GM08714 (cell line): Measurements from ENCODE around the gene NPEPPS.

Experiments
- H3K4me3 ChIP-seq: fragments of 200-500 bp; sonication (Bioruptor generic); 2 replicates; pipeline ENCODE4 v1.5.1; 2014; ENCODE audit warnings: mild to moderate bottlenecking, low read length, inconsistent platforms
- ZNF274 ChIP-seq: IDR thresholded peaks from 2 replicates; pipeline ENCODE4 v1.6.1; 2012; ENCODE audit warnings: mild to moderate bottlenecking, low read depth, low read length

Gene NPEPPS

DNA sequence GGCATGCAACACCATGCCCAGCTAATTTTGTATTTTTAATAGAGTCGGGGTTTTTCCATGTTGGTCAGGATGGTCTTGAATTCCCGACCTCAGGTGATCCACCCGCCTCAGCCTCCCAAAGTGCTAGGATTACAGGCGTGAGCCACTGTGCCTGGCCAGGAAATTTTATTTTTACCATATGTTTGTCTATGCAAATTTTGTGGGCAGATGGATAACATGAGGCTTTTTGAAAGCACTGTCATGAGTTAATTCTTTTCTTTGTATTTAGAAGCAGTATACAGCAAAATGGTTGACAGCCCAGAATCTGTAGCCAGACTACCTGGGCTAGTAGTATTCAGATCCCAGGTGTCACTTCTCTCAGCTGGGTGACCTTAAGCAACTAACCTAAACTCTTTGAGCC lies 110.3 kb downstream of the NPEPPS start:
- TF ChIP-seq ZNF274: no peak
- H3K4me3 ChIP-seq: no peak overlapping the region

DNA sequence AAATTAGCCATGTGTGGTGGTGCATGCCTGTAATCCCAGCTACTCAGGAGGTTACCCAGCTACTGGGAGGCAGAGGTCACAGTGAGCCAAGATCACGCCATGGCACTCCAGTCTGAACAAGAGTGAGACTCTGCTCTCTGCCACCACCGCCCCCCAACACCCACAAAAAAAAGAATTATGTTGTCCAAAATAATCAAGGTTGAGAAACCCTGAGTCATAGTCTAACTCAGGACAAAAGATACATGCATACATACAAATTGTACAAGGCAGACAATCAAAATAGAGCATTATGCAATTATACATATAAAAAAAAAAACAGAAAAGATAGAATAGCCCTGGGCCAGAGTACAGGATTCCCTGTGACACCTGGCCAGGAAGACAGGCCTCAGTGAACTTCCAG lies 112.2 kb downstream of the NPEPPS start:
- no peak for TF ChIP-seq ZNF274
- H3K4me3 ChIP-seq: no peak overlapping the region

DNA sequence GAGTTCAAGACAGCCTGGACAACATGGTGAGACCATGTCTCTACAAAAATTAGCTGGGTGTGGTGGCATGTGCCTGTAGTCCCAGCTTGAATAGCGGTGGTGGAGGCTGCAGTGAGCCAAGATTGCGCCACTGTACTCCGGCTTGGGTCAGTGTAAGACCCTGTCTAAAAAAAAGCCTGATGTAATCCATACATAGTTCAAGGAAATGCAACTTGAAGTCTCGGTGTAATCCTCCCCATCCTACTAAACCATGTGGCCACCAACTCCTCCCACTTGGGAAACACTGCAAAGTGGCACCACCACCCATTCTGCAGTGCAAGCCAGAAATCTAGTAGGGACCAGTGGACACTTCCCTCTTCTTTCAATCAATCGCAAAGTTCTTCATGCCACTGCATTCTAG lies 113.4 kb downstream of the NPEPPS start:
- no peak overlapping the region for H3K4me3 ChIP-seq
- no peak for TF ChIP-seq ZNF274

DNA sequence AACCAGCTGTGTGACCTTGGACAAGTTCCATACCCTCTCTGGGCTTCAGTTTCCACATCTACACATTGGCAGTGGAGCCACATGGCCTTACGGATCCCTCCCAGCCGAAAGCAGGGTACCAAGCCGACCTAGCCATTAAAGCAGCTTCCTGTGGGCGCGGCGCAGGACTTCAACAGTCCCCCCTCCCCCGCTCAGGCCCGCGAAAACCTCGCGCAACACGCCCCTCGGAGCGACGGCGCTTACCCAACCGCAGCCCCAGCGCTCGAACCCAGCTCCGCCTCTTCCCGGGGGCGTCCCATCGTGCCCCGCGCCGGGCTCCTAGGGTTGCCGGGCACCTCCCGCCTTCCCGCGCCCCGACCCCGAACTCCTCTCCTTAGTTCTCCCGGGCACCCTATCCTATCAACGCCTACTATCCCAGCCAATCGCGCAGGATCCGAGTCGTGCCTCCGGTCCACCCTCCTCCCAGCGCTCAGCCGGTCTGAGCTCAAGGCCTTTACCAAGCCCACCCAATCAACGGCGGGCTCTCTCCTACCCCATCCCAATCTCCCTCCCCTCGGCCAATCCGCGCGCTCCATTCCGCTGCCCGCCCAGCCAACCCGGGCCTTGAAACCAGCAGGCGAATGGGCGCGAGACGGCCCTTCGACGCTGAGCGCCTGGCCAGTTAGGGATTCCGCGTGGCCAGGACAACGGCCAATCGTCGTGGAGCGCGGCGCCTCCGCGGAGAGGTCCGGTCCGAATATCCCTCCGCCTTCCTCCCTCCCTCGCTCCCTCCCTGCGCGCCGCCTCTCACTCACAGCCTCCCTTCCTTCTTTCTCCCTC lies 118.5 kb downstream of the NPEPPS start, which contains the start of gene KPNB1:
KPNB1 (plus strand) TSS at position 767 of the 819 bp plus-strand sequence. CDS start 326 bp downstream, outside the sequence.
- H3K4me3 ChIP-seq: peak within 1 kb of the TSS; percentile 100
- no peak for TF ChIP-seq ZNF274

DNA sequence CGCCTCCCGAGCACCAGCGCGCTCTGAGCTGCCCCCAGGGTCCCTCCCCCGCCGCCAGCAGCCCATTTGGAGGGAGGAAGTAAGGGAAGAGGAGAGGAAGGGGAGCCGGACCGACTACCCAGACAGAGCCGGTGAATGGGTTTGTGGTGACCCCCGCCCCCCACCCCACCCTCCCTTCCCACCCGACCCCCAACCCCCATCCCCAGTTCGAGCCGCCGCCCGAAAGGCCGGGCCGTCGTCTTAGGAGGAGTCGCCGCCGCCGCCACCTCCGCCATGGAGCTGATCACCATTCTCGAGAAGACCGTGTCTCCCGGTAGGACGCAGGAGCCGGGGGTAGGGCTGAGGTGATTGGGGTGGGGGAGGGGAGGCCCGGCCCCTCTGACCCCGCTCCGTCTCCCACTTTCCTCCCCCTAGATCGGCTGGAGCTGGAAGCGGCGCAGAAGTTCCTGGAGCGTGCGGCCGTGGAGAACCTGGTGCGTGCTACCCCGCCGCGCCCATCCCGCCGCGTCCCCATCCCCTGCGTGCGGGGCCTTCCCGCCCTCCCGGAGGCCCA lies 119.1 kb downstream of the NPEPPS start:
- H3K4me3 ChIP-seq: peak overlapping the region; percentile 88
- no peak for TF ChIP-seq ZNF274

DNA sequence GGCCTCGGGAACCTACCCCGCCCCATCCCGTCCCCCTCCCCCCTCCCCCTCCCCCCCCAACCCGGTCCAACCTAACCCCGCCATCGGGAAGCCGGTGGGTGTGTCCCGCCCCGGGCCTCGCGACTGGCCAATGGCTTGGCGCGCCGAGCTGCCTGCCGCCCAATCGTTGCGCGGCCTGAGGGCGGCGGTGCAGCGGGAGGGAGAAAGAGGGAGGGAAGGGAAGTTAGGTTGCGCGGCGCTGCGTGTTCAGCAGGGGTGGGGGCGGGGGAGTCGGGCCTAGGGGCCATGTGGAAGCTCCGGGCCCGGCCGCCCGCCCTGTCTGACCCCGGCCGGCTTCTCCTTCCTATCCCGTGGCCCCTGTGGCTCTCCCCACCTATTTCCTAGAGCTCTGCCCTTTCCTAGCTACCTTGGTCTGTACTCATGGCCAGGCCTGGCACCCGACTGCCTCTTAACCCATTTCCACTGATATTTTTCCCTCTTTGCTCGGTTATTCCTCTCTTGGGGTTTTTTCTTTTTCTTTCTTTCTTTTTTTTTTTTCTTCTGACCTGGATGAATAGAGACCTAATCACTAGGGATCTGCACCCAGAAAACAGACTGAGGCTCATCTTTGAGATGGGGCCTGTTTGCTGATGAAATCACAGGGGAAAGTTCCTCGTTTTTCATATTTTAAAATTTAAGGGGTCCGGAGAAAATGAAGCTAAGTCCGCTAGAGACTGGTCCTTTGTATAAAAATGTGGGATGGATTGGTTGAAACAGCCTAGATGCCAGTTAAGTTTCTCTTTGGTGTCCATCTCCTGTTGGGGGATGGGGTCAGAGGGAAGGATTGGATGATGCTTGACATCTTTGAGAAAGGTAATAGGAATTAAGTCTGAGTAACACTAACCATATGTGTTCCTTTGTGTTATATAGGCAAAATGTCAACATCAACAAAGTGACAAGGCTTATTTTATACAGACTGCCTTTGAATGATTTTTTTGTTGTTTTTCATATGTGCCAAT lies 119.9 kb downstream of the NPEPPS start:
- H3K4me3 ChIP-seq: peak overlapping the region; percentile 100
- no peak for TF ChIP-seq ZNF274

DNA sequence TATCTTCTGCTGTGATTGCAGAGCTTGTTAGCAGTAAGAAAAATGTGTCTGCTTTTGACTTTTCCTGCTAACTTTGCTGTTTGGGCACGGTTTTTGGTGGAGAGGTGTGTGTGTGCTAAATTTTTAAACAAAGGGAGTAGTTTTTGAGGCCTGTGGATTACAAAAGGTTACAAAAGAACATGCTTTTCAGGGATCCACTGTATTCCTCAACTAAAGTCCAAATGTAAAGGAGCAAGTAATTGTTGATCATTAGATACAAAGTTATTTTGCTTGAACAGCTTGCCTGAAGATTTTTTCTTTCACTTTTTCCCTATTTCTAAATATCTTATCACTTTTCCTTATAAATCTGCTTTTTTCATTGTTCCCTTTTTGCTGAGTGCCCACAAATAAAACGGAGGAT lies 120.8 kb downstream of the NPEPPS start:
- no peak for TF ChIP-seq ZNF274
- peak overlapping the region; percentile 100; the same call in 1 of the 2 replicates for H3K4me3 ChIP-seq

DNA sequence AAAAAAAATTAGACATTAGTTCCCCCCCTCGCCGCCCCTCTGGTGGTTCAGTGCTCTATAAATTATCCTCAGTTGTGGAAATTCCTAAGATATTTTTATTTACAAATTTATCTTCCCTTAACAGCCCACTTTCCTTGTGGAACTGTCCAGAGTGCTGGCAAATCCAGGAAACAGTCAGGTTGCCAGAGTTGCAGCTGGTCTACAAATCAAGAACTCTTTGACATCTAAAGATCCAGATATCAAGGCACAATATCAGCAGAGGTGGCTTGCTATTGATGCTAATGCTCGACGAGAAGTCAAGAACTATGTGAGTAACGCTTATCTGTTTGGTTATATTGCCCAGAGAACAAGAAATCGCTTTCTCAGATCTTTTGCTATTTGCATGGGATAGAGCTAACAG lies 121.7 kb downstream of the NPEPPS start:
- TF ChIP-seq ZNF274: no peak
- H3K4me3 ChIP-seq: no peak overlapping the region

DNA sequence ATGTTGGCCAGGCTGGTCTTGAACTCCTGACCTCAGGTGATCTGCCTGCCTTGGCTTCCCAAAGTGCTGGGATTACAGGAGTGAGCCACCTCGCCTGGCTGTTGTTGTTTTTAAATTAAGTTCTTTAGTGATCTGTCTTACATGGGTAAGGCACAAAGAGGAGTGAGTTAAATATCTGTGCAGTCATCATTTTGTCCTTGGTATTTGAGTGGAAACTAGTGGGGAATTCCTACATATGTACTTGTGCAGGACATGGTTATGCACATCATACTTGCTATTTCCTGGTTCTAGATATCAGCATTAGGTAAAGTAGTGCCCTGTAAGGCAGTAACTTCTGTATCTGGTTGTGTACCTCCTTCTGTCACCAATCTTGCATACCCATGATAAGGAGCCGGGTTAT lies 122.5 kb downstream of the NPEPPS start:
- H3K4me3 ChIP-seq: no peak overlapping the region; the same call in 1 of the 2 replicates
- no peak for TF ChIP-seq ZNF274

DNA sequence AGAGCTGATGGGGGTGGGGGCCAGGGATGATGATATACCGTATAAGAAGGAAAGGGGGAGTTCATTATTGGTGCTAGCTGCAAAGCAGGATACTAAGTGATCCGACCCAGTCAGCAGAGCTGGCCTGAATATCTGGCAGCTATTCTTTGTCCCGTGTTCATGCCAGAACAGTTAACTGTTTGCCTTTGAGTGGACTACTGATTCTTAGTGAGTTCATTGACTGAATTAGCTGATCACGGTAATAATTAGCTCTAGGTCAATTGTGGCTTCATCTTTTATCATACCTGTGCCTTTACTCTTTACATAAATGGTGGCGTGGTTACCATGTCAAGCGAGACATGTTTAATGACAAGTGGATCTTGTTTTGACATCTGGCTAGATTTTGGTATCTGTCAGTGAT lies 124.1 kb downstream of the NPEPPS start:
- H3K4me3 ChIP-seq: no peak overlapping the region
- TF ChIP-seq ZNF274: no peak

DNA sequence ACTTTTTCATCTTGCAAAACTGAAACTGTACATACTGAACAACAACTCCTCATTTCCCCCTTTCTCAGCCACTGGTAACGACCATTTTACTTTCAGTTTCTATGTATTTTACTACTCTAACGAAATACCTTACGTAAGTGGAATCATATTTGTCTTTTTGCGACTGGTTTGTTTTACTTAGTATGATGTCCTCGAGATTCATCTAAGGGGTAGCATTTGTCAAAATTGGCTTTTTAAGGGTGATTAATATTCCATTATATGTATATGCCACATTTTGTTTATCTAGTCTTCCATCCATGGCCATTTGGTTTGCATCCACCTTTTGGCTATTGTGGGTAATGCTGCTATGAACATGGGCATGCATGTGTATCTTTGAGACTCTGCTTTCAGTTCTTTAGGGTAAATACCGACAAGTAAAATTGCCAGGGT lies 129.2 kb downstream of the NPEPPS start:
- H3K4me3 ChIP-seq: no peak overlapping the region; the same call in 1 of the 2 replicates
- no peak for TF ChIP-seq ZNF274

DNA sequence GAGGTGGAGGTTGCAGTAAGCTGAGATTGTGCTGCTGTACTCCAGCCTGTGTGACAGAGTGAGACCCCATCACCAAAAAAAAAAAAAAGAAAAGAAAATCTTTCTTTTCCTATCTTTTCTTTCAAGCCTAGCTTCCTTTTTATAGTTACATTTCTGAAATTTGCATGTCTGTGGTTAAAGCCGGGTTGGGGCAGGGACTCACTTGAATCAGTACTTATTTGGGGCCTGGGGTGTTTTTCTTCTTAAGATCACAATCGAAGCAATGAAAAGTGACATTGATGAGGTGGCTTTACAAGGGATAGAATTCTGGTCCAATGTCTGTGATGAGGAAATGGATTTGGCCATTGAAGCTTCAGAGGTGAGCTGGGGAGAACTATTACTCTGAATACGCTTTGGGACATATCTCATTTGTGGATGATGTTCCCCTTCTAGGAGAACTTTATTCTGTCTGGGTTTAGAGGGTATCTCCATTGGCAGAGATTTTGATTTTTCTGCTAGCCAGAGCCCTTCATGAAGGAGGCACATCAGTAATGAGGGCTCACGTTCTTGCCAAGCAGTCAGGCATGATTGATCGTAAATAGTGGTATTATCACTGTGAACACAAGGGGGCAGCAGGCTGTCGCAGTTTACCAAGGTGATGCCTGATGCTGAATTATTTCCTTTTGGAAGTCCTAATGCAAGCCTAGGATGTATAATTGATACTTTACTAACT lies 133.2 kb downstream of the NPEPPS start:
- no peak overlapping the region; the same call in 1 of the 2 replicates for H3K4me3 ChIP-seq
- no peak for TF ChIP-seq ZNF274

DNA sequence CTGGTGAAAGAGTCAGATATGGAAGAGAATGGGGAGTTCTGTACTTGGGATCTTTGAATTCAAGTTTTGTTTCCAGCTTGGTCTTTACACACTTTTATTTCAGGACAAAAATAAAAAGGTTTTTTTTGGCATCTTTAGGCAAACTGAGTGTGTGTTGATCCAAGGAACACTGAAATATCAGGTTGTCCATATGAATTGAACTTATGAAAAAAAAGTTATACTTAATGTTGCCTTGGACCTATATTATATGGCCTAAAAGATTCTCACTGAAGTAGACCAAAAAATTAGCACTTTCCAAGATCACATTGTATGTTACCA lies 133.7 kb downstream of the NPEPPS start:
- TF ChIP-seq ZNF274: no peak
- no peak overlapping the region for H3K4me3 ChIP-seq

DNA sequence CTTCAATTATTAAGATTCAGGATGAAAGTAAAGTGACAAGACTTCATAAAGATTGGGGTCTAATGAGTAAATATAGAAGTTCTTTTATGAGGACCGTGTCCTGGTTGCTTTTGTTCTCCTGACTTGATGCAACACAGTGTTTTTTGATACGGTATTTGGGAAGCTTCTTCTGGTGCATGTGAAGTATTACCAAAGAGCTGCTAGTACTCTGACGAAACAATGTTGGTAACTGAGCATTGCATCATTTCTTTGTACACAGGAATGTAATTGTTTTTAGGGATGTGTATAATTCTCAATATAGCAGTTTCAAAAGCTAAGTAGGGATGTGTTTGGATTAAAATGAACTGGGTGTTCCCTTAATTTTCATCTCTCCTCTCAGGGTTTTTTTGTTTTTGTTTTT lies 134.7 kb downstream of the NPEPPS start:
- no peak for TF ChIP-seq ZNF274
- H3K4me3 ChIP-seq: no peak overlapping the region

DNA sequence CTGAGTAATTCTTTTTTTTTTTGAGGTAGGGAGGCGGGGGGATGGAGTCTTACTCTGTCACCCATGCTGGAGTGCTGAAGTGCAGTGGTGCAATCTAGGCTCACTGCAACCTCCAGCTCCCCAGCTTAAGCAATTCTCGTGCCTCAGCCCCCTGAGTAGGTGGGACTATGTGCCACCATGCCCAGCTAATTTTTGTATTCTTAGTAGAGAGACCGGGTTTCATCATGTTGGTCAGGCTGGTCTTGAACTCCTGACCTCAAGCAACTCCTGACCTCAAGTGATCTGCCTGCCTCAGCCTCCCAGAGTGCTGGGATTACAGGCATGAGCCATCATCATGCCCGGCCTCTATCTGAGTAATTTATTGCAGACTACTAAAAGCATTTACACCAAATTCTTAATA lies 138.2 kb downstream of the NPEPPS start:
- no peak overlapping the region for H3K4me3 ChIP-seq
- TF ChIP-seq ZNF274: no peak
